AG09319 (cell line): Measurements from ENCODE around the gene PDAP1.
"Not testable (repeated sequence)": the region's sequence is repeated elsewhere in the genome, so short reads cannot be mapped to it uniquely, and the experiment has no call there.

Source experiments
- DNase-seq: peaks from one replicate; pipeline ENCODE4 v3.0.0-alpha.2; 2010; ENCODE audit warnings: low read depth; ENCODE audit errors: extremely low read depth
- CTCF ChIP-seq: IDR thresholded peaks from 2 replicates; pipeline ENCODE4 v1.5.1; 2011; ENCODE audit warnings: low read depth, mild to moderate bottlenecking, inconsistent platforms, low read length, moderate library complexity

Gene PDAP1

GRCh38 chr7:99359465-99360154 is 48.8 kb downstream of the PDAP1 start:
- TF ChIP-seq CTCF: no peak

DNA sequence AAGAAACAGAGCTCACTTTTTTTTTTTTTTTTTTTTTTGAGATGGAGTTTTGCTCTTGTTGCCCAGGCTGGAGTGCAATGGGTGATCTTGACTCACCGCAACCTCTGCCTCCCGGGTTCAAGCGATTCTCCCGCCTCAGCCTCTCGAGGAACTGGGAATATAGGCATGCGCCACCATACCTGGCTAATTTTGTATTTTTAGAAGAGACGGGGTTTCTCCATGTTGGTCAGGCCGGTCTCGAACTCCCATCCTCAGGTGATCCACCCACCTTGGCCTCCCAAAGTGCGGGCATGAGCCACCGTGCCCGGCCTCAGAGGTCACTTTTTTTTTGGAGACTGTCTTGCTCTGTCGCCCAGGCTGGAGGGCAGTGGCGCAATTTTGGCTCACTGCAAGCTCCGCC is 49.9 kb downstream of the PDAP1 start:
- not testable (repeated sequence) for DNase-seq

More at GRCh38 chr7:99359465-99360154, 48.8 kb downstream of the PDAP1 start:
- no peak for DNase-seq

DNA sequence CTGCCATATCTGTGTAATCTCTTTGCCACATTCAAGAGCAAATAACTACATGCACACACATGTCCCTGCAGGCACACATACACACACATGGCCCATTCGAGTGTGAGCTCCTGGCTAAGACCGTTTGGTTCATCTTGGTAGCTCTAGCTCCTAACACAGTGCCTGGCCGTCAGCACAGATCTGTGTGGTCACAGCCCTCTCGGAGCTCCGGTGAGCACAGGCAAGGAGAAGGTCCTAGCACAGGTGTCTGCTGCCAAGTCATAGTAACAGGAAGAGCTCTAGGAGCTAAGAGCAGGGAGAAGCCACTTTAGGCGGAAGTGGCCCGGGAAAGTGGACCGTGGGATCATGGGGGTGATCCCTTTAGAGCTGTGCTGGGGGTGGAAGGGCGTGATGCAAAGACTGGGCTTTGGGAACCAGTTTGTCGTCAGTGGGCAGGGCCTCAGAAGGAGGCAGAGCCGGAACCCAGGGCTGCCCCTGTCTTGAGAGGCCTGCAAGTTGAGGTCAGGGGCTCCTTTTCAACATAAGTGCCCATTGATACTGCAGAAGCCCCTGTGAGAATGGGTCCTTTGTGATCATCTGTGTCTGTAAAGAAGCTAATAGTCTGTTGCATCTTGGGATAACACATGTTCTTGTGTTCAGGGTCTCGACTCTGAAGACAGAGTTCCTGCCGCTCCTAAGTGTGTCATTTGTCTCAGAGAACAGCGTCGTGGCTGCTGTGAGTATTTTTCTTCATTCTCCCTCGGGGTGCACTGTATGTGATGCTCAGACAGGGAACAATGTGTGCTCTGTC is 50.5 kb downstream of the PDAP1 start:
- no peak for DNase-seq
- no peak for TF ChIP-seq CTCF

GRCh38 chr7:99355098-99355497 is 53.3 kb downstream of the PDAP1 start:
- DNase-seq: no peak

GRCh38 chr7:99352247-99352646 is 56.1 kb downstream of the PDAP1 start:
- DNase-seq: no peak
- no peak for TF ChIP-seq CTCF

More at GRCh38 chr7:99355098-99355497, 53.3 kb downstream of the PDAP1 start:
- TF ChIP-seq CTCF: no peak

DNA sequence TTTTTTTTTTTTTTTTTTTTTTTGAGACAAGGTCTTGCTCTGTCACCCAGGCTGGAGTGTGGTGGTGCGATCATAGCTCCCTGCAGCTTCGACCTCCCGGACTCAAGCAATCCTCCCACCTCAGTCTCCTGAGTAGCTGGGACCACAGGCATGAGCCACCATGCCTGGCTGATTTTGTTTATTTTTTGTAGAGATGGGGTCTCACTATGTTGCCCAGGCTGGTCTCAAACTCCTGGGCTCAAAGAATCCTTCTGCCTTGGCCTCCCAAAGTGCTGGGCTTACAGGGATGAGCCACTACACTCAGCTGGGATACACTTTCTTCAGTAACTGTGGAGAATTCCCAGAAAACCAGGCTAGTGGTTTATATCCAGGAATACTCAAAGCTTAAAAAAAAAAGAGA is 57.8 kb downstream of the PDAP1 start:
- not testable (repeated sequence) for DNase-seq
